Stimulated activated CD4-positive, alpha-beta T cell treated with anti-CD3 and anti-CD28 coated beads, Interleukin-2, amount 100 ng/mL, for 24 hours (primary cell): Measurements from ENCODE around the gene ERCC1.
A peak's percentile ranks its signal among the peaks of the same experiment; 100 is the strongest.

Source experiments
- DNase-seq, 2 donors: peaks; one replicate each; pipeline ENCODE4 v3.0.0-alpha.2; 2020

ERCC1 gene

DNA sequence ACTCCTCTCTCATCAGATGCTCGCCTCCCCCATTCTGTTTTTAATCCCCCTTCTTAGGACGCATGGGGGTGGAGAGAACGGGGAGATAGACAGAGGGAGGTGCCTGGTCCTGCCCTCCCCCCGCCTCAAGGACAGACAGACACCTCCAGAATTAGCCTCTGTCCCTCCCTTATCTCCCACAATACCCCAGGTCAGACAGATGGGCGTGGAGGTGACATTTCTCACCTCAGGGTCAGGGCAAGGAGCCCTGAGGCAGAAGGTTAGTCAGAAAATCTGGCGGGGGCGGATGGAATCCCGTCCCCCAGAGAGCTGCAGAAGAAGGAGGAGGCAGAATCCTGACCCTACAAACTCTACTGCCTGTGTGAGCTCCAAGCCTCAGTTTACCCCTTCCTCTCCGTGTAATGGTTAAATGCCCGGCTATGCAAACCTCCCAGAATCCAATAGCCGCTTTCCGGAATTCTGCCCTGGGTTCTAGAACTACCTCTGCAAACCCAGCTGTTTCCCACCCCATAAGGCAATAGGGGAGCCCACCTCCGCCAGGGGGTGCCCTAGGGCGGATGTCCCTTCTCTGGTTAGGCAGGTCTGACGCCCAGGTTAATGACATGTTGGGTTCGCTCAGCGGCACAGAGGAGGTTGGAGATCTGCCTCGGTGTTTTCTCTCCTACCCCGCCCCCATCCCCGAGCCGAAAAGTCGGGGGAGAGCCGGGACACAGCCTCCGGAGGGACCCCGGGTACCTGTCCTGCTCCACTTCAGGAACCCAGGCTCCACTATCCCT lies 19.7 kb downstream of the ERCC1 start:
- DNase-seq, result peak; percentile 67 to 75

DNA sequence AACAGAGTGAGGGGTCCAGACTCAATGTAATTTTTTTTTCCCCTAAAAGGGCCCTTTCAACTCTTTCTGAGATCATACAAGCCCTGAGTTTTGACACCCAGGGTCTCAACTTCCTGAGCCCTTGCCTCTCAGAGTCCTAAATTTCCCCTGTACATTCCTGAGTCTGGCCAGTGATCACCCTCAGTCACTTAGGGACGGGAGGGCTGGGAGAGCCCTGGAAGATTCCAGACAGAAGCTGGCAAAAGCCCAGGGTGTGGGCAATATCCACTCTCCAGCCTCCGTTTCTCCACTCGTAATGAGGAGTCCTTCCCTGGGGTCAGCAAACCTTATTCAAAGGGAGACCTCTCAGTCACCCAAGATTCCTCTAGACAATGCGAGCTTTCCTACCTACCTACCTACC lies 20.4 kb downstream of the ERCC1 start:
- no peak for DNase-seq

DNA sequence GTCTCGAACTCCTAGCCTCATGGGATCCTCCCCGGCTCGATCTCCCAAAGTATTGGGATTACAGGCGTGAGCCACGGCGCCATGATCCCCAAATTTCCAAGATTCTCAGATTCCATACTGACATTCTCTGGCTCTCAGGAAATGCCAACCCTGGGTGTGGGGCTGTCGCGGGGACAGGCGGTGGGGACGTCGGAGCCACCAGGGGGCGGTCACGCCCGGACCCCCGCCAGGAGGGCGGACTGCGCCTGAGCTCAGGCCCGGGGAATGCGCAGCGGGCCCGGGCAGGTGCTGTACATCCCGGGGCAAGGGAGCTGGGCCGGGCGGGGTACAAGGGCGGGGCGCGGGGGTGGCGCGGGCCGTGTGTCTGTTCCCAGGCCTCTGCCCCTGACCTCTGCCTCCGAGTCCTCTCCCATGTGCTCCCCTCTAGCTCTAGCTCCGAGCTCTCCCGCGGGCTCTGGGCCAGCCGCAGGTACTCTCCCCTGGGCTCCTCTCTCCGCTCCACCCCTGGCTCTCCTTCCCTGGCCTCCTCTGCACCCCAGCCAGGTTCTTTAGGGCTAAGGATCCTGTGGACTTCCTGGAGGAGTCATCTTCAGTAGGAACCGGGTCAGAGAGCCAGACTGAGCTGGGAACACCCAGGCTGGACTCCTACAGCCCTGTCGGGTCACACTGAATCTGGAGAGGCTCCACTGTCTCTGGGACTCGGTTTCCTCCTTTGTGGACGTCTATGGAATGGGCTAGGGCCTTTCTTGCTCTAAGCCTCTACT lies 21.2 kb downstream of the ERCC1 start:
- peak in 1 of 2 donors; percentile 50 for DNase-seq

DNA sequence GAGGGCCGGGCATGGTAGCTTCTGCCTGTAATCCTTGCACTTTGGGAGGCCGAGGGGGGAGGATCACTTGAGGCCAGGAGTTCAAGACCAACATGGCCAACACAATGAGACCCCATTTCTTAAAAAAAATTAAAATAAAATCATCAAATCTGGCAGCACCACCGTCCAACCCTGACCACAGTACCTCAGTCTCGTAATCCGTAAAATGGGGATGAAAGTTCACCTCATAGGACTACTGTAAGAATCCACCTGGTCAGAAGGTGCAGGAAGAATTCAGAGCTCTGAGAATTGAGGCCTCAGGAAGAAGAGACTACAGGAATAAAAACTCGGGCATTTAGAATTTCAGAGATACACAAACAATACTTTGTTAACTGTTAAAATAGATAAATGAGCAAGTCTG lies 21.9 kb downstream of the ERCC1 start:
- DNase-seq, result no peak

DNA sequence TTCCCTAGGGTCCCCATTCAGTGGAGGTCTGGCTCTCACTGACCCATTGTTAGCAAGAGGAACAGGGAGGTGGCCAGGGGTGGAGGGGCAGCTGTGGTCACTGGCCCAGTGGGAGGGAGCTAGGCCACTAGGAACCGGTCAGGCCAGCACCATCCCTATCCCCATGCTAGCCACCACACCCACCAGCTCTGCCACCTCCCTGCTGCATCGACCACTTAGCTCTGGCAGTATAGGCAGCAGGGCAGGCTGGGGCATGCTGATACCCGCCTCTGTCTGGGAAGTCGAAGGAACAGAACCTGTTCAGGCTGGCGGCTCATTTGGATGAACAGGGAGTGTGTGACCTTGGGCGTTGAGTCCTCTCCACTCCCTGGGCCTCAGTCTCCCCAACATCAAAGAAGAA lies 23.5 kb downstream of the ERCC1 start:
- DNase-seq, result no peak

DNA sequence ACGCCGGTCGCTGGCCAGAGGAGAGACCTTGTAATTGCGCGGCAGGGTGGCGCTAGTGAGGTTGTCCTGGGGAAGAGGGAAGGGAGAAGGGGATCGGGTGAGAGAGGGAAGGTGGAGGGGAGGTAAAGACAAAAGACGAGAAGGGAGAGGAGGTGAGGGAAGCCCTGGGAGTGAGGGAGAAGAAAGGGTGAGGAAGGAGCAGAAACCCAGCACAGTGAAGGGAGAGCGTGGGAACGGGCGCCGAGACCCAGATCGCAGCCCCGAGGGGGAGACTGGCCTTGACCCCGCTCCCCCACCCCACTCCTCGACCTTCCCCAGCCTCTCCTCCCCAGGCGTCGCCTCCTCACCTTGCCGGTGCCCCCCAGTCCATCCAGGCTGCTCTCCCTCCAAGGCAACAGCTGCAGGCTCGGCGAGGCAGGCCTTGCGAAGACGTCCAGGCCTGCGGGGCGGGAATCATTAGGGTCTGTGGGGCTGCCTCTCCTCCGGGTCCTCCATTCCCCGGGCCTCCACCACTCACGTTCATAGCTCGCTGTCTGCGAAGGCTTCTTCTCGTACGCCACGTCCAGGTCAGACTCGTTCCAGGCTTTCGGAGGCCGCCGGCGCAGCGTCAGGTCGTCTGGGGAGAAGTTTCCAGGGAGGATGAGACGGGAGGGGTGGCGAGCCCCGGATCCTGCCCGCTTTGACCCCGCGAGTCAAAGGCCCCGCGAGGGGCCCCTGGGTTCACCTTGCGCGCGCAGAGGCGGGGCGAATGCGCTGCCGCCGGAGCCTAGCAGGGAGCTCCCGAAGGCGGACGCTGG lies 27.7 kb downstream of the ERCC1 start:
- no peak for DNase-seq

DNA sequence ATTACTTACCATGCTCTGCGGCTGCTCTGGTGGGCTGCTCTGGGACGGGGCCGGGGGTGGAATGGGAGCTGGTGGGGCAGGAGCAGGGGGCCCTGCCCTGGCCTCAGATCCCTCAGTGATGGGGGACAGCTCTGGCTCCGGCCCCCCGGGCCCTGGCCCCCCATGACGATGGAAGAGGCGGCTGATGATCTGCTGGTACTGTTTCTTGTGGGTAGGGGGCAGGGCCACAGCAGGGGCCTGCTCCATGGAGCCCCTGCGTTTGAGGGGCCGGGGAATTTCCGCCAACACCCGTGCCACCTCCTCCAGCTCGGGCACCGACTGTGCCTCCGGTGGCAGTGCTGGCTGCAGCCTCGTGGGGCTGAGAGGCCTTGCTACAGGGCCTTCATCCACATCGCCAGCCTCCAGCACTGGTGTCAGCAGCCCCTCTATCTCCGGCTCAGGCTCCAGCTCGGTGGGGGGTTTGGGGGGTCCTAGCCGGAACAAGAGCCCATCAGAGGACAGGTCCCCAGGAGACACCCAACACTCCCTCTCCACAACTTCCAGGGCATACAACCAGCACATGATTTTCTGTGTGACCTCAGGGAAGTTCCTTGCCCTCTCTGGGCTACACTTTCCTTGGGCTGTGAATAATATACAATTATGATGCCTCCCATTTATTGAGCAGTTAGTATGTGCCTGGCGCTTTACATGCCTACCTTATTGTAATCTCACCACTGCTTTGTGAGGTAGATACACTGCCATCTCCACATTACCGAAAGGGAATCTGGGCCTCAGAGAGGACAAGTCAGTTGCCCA lies 31.6 kb downstream of the ERCC1 start:
- DNase-seq, result no peak

DNA sequence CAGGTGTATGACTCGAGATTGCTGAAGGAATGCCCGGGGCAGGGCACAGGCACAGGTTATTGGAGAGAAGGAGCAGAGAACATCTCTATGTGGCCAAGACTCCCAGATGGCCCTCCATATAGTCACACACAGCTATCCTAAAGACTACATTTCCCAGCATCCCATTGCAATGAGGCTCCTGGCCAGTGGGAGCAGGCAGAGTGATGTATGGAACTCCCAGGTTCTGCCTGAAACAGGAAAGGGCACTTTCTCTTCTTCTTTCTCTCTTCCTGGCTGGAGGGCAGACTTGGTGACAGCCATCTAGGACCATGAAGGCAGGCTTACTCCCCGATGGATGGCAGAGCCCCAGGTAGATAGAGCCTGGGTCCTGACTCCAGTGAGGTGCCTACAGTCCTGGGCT lies 32.4 kb downstream of the ERCC1 start:
- no peak for DNase-seq

DNA sequence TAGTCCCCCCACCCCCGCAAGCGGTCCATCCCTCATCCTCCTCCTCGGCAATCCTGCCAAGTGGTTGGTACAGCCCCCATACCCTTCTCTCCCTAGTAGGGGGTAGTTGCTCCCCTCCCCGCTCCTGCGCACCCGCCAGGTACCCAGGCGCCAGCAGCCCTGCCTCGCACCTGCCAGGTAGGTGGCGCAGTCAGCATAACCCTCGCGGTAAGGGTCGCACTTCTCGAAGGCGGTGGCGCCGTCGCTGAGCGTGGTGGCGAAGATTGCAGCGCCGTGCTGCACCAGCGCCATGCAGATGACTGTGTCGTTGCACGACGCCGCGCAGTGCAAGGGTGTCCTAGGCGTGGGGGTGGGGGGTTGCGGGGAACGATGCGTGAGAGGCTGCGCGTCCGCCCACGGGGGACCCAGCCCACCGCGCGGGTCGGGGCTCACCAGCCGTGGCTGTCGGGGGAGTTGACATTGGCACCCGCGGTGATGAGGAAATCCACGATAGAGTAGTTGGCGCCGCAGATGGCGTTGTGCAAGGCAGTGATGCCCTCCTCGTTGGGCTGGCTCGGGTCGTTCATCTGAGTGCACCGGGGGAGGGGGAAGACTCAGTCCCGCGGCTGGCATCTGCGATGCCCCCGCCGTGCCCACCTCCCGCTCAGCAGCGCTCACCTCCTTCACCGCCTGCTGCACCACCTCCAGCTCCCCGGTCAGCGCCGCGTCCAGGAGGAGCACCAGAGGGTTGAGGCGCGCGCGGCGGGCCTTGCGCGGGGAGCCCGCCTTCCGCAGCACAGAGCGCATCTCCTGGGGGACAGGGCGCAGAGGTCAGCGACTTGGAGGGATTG lies 38.1 kb downstream of the ERCC1 start:
- no peak for DNase-seq

DNA sequence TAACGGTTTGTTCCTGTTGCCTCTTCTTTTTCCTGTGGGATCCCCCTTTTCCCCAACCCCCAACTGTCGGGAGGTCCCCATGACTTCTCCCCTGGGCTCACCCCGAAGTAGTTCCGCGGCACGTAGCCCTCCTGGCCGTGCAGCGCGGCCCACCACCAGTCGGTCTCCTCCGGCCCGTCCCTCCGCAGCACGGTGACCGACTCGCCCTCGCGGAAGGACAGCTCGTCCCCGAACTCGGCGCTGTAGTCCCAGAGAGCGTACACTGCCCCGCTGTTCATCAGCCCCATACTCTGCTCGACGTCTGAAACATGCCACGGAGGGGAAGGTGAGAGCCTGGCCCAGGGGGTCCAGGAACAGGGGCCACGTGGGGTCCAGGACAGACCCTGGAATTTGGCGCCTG lies 41.3 kb downstream of the ERCC1 start:
- DNase-seq, result no peak

DNA sequence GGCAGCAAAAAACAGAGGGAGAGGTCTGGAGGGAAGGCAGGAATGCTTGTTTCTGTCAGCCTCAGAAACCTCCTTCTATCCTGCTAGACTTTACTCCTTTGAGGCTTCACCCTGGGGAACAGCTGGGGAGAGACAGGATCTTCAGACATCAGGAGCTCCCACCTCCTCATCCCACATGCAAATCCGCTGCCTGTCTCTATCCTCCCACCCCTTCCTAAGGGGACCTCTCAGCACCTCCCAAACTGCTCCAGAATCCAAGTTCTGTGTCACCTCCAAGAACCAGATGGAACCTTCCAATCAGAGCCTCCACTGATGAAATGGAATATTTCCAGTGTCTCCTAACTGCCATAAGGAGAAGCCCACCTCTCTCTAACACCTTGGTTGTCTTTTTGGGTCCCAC lies 43.6 kb downstream of the ERCC1 start:
- no peak for DNase-seq

DNA sequence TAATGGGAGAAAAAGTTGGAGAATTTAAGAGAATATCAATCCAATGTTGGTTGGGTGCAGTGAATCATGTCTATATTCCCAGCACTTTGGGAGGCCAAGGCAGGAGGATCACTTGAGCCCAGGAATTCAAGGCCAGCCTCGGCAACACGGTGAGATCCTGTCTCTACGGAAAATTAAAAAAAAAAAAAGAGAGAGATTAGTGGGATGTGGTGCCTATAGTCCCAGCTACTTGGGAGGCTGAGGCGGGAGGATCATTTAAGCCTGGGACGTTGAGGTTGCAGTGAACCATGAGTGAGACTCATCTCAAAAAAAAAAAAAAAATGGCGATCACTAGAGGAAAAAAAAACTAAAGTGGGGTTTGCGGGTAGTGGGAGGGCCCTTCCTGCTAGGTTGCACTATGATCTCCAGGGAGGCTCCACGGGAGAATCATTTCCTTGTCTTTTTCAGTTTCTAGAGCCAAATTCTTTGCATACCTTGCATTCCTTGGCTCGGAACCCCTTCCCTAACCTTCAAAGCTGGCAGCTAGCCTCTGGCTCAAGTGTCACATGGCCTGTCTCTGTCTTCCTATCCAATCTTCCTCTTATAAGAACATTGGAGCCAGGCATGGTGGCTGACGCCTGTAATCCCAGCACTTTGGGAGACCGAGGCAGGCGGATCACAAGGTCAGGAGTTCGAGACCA lies 47.5 kb downstream of the ERCC1 start:
- DNase-seq, result no peak

DNA sequence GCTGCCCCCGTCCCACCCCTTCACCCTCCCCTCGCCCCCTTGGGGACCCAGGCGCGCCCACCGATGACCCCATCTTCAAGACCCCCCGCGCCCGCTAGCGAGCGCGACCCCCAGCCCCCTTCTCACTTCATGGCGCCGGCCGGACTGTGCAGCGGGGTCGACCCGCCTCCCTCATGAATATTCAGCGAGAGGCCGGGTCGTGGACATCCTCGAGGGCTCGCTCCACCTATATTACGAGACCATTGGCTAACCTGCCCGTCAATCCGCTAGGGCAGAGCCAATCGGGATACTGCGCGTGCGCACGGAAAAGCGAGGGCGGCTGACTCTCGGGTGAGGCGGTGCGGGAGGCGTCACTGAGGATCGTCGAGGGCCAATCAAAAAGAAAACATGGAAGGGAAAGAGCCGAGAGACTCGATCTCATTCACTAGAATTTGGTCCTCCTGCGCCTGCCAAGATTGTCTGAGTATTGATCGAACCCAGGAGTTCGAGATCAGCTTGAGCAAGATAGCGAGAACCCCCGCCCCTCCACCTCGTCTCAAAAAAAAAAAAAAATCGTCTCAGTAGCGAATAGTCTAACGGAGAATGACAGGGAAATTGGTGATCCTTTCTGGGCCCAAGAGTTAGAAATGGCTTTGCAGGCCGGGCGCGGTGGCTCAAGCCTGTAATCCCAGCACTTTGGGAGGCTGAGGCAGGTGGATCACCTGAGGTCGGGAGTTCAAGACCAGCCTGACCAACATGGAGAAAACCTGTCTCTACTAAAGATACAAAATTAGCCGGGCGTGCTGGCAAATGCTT lies 53.1 kb downstream of the ERCC1 start, which contains the start of gene ERCC2:
ERCC2 (minus strand) TSS at position 164 of the 795 bp plus-strand sequence; CDS start at position 131, 33 bp downstream.
- DNase-seq, result peak; percentile 100

DNA sequence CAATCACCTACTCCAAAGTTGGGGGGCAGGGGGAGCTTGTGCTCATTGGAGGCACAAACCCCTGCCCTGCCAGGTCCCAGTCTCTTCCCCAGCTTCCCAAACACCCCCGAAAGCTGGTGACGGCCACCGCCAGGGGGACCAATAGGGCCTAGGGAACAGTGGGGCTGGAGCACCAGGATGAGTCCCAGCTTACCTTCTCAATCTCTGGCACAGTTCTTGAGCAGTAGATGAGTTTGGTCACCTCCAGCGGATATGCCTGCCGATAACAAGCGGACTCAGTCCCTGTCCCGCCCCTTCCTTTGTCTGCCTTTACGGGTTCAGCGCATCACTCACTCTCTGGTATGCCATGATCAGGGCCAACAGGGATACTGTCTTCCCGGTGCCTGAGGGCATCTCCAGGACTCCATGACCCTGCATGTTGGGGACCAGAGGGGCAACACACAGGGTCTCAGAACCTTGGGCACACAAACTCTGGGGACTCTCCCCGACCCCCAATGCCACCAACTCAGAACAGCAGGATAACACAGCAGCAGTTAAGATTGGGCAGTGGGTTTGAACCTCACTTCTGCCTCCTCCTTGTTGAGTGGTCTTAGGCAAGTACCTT lies 54.9 kb downstream of the ERCC1 start:
- no peak for DNase-seq

DNA sequence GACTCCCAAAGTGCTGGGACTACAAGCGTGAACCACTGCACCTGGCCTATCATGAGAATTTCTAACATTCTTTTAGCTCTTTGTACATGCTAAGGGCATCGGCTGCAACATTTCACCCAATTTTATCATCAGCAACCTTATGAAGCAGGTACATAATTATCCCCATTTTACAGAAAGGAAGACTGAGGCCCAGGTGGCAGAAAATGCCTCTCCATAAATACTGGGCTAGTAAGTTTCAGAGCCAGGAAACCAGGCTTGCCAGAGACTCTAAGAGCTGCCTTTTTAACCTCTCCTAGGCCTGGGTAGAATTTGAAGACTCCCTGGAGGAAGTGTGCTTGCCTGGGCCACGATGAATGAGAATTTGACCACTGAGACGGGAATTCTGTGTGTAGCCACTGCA lies 55.6 kb downstream of the ERCC1 start:
- no peak for DNase-seq

DNA sequence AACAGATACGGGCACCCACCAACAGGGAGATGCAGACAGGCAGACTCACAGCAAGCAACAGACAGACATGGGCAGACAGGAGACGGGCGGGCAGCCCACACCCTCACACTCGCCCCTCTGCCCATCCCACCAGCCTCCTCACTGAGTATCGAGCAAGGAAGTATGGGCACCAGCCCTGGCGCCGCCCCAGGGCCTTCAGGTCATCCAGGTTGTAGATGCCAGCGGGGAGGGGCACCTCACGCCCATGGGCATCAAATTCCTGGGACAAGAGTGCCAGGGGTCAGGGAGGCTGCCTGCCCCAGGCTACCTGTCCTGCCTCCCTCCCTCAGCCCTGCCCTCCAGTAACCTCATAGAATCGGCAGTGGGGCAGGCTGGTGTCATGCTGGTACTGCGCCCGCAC lies 59.0 kb downstream of the ERCC1 start:
- DNase-seq, result no peak

DNA sequence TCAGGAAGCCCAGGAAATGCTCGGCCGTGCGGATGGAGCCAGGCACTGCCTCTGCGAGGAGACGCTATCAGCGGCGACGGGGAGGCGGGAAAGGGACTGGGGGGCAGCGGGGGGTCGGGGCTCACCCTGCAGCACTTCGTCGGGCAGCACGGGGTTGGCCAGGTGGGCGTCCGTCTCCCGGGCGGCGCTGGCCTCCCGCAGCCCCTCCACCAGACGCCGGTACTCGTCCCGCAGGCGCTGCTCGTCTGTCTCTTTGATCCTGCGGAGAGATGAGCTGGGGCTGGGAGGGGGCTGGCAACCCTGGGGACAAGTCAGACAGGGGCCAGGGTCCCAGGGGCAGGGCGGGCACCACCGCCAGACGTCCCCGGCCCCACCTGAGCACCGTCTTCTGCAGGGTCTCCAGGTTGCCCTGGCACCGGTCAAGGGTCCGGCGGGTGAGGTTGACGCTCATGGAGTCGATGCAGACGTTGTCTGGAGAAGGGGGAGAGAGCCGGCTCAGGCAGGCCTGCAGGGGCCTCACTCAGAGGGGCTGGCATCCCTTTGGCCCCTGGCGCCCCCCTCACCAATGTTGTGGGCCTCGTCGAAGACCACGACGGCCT lies 59.8 kb downstream of the ERCC1 start:
- DNase-seq, result no peak

DNA sequence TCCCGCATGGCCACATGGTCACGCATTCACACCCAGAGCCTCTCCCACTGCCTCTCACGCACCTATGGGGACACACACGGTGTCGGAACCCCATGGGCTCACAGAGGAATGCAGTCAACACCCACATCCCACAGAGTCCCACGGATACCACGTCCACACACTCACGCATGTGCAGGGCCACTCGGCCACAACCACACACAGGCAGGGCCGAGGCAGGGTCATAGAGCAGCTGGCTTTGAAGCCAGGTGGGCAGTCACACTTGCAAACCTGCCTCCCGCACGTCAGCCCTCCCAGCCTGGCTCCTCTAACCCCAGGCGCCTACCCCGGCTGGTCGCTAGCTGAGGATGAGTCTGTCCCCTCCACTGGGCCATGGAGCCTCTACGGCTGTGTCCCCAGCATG lies 61.4 kb downstream of the ERCC1 start:
- DNase-seq, result no peak

DNA sequence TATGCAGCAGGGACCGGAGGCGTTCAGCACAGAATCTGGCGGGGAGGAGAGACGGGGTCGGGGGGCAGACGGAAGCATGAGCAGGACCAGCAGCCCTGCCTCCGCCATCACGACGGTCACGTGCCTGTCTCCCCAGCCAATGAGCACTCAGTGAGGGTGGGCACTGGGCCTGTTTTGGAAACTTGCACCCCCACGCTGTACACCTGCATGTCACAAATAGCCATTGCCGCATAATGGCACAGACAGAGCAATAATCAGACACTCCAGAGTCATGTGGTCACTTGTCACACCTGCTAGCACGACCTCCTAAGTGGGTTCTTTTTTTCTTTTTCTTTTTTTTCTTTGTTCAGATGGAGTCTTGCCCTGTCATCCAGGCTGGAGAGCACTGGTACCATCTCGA lies 62.1 kb downstream of the ERCC1 start:
- no peak for DNase-seq
